ENCODE measurements around the gene KRTAP5-3. TPM values are rescaled to one million over a fixed set of nuclear protein-coding genes. Genes with fewer than 3 reads are reported as not detected.

The KRTAP5-3 gene
- total and polyA plus RNA-seq, 7 donors: not detected

- Histone ChIP-seq H3K9me3 (no peaks in the 10 kb centered on the region), H3K4me3 (peak within 1 kb of the TSS; percentile 73), H3K27me3 (ENCODE audit: insufficient read depth in 3 of 3, low read length in 2 of 3) (no peaks in the 10 kb centered on the region), H3K36me3 (ENCODE audit: insufficient read depth in 1 of 2, low read depth in 1 of 2) (no peaks in the 10 kb centered on the region), H3K4me1 (peaks cover 11% of the 10 kb centered on the region), H3K27ac (peak within 1 kb of the TSS; percentile 91)
- 1 to 2% (median 2%) methylated on average over 47 to 124 of the region's 124 CpGs for WGBS, 3 donors
- no peak for TF ChIP-seq CTCF (IDR thresholded peaks at IDR 0.05)
- DNase-seq (peak; percentile 93 to 96), ATAC-seq (peak; percentile 78 to 85 (median 84))
- intact Hi-C loops (cut with DNase I): loop anchor here in 1 of 2 donors (5.0 to 10.0 kb wide), 4 partner anchors 40 to 368 kb away; no protein-coding TSS in a partner anchor
Observed at GRCh38 chr11:1572197-1573076, 35.8 kb downstream of the KRTAP5-3 start, which contains the start of gene DUSP8. TSS of gene DUSP8 (minus strand) at chr11:1572271. CDS start at chr11:1565826, 6,445 bp downstream.

GRCh38 chr11:1571760-1572196, 36.5 kb downstream of the KRTAP5-3 start:
- Histone ChIP-seq H3K27ac (peak overlapping the region; percentile 82), H3K4me1 (peaks cover 18% of the 10 kb centered on the region), H3K27me3 (ENCODE audit: insufficient read depth in 3 of 3, low read length in 2 of 3) (no peaks in the 10 kb centered on the region), H3K9me3 (no peaks in the 10 kb centered on the region), H3K36me3 (ENCODE audit: insufficient read depth in 1 of 2, low read depth in 1 of 2) (no peaks in the 10 kb centered on the region), H3K4me3 (peak overlapping the region; percentile 73)
- DNase-seq (no peak), ATAC-seq (no peak)
- intact Hi-C loops (cut with DNase I): loop anchor here in 1 of 2 donors (1.0 to 10.0 kb wide), 5 partner anchors 24 to 367 kb away; no protein-coding TSS in a partner anchor
- WGBS, 3 donors: 0 to 1% (median 1%) methylated on average over 16 to 91 of the region's 91 CpGs
- no peak for TF ChIP-seq CTCF (IDR thresholded peaks at IDR 0.05)

GRCh38 chr11:1570896-1571759, 37.1 kb downstream of the KRTAP5-3 start:
- intact Hi-C loops (cut with DNase I): loop anchor here in 1 of 2 donors (1.0 to 10.0 kb wide), 5 partner anchors 24 to 366 kb away; no protein-coding TSS in a partner anchor
- ATAC-seq (no peak), DNase-seq (peak; percentile 21 to 58)
- Histone ChIP-seq H3K4me3 (peak overlapping the region; percentile 73), H3K27ac (peak overlapping the region; percentile 82), H3K27me3 (ENCODE audit: insufficient read depth in 3 of 3, low read length in 2 of 3) (no peaks in the 10 kb centered on the region), H3K9me3 (no peaks in the 10 kb centered on the region), H3K36me3 (ENCODE audit: insufficient read depth in 1 of 2, low read depth in 1 of 2) (no peaks in the 10 kb centered on the region), H3K4me1 (peaks cover 22% of the 10 kb centered on the region)
- 11 to 22% (median 17%) methylated on average over 30 to 58 of the region's 58 CpGs for WGBS, 3 donors
- TF ChIP-seq CTCF (IDR thresholded peaks at IDR 0.05): no peak

- 77 to 89% (median 79%) methylated on average over 8 of the region's 8 CpGs for WGBS, 3 donors
- no peaks in the 10 kb centered on the region for H3K27me3 ChIP-seq (ENCODE audit: insufficient read depth in 3 of 3, low read length in 2 of 3)
- H3K4me3 ChIP-seq: peak overlapping the region; percentile 73
- ATAC-seq (no peak), DNase-seq (no peak)
- TF ChIP-seq CTCF (IDR thresholded peaks at IDR 0.05): no peak
- peak overlapping the region; percentile 82 for H3K27ac ChIP-seq
- H3K4me1 ChIP-seq: peaks cover 22% of the 10 kb centered on the region
- H3K36me3 ChIP-seq (ENCODE audit: insufficient read depth in 1 of 2, low read depth in 1 of 2): no peaks in the 10 kb centered on the region
- H3K9me3 ChIP-seq: no peaks in the 10 kb centered on the region
- intact Hi-C loops (cut with DNase I): loop anchor here in 1 of 2 donors (5.0 to 10.0 kb wide), 4 partner anchors 38 to 366 kb away; no protein-coding TSS in a partner anchor
Observed at GRCh38 chr11:1570531-1570895, 37.8 kb downstream of the KRTAP5-3 start.
